Activated CD8-positive, alpha-beta T cell treated with anti-CD3 and anti-CD28 coated beads for 36 hours (primary cell): ENCODE data around the gene MRPL28. TPM values are rescaled to one million over a fixed set of nuclear protein-coding genes. Genes with fewer than 3 reads are reported as not detected.
"Not testable (repeated sequence)": the region's sequence is repeated elsewhere in the genome, so short reads cannot be mapped to it uniquely, and the experiment has no call there.

Experiments
- ATAC-seq: fragments of 200-7000 bp; cut with Tn5 transposase; one replicate; pipeline ENCODE4 v1.10.0; 2021; ENCODE audit warnings: mild to moderate bottlenecking, moderate library complexity
- CTCF ChIA-PET: fragments of 350-600 bp; sonication (Branson Sonifier 250); formaldehyde crosslinking; loops from one replicate; lab custom pipeline; 2021; ENCODE audit warnings: antibody characterized with exemption; lab: Charles Lee
- POLR2A ChIA-PET: fragments of 350-600 bp; sonication (Branson Sonifier 250); formaldehyde crosslinking; loops from one replicate; lab custom pipeline; 2021; ENCODE audit warnings: antibody characterized with exemption; lab: Charles Lee
- DNase-seq: peaks from one replicate; pipeline ENCODE4 v3.0.0-alpha.2; 2020
- H3K27ac Mint-ChIP-seq: one replicate; pipeline ENCODE4 v1.8.0; 2021; ENCODE audit warnings: mild to moderate bottlenecking, mixed read lengths
- H3K27me3 Mint-ChIP-seq: one replicate; pipeline ENCODE4 v1.8.0; 2021; ENCODE audit warnings: mixed read lengths
- H3K36me3 Mint-ChIP-seq: one replicate; pipeline ENCODE4 v1.8.0; 2021; ENCODE audit warnings: low read depth, mixed read lengths
- H3K4me1 Mint-ChIP-seq: one replicate; pipeline ENCODE4 v1.8.0; 2021; ENCODE audit warnings: low read depth, mixed read lengths
- H3K4me3 Mint-ChIP-seq: one replicate; pipeline ENCODE4 v1.8.0; 2021; ENCODE audit warnings: mild to moderate bottlenecking, moderate library complexity, mixed read lengths
- H3K9me3 Mint-ChIP-seq: one replicate; pipeline ENCODE4 v1.8.0; 2021; ENCODE audit warnings: mixed read lengths
- intact Hi-C: fragments of 100-400 bp; cut with micrococcal nuclease; formaldehyde crosslinking; loops from one replicate; pipeline ENCODE4 v1.10.0; 2022
- total RNA-seq, 2 experiments: library from RNA; stranded (reverse); gene quantifications; one replicate each; pipeline ENCODE4 v1.2.3, GENCODE V29; 2021
- TF ChIP-seq, protein P1 (sequence below): fragments of 200-600 bp; IDR thresholded peaks from one replicate; pipeline ENCODE4 v1.8.0; 2022; ENCODE audit warnings: antibody characterized with exemption, mild to moderate bottlenecking

MRPL28 gene
- 10 to 100 TPM; 95.0 to 98.2 TPM for total RNA-seq

DNA sequence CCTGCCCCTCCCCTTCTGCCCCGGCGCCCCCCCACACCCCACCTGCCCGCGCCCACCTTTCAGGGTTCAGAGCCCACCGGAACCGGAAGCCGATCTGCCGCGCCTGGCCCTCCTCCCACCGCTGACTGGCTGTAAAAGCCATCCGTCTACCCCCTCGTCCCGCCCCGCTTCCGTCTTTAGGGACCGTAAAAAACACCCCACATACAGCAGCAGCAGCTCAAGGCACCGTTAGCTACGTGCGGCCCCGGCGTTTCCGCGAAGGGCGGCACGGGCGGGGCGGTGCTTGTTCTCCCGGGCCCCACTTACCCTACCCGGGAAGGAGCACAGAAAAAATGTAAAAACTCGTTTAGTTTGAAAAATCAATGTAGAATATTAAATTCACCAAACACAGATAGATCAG is at the start of gene MRPL28:
MRPL28 (minus strand) TSS at position 96 of the 400 bp plus-strand sequence. CDS start 320 bp downstream, outside the sequence.
- ChIA-PET CTCF (interaction anchor here (1.0 to 1.3 kb wide), 3 partner anchors 8 to 305 kb away, joined by 3 to 7 read pairs (median 3); partner anchors contain the start of gene AXIN1), POLR2A (no interaction called here)
- peak; percentile 98 for DNase-seq
- TF ChIP-seq, protein P1, sequence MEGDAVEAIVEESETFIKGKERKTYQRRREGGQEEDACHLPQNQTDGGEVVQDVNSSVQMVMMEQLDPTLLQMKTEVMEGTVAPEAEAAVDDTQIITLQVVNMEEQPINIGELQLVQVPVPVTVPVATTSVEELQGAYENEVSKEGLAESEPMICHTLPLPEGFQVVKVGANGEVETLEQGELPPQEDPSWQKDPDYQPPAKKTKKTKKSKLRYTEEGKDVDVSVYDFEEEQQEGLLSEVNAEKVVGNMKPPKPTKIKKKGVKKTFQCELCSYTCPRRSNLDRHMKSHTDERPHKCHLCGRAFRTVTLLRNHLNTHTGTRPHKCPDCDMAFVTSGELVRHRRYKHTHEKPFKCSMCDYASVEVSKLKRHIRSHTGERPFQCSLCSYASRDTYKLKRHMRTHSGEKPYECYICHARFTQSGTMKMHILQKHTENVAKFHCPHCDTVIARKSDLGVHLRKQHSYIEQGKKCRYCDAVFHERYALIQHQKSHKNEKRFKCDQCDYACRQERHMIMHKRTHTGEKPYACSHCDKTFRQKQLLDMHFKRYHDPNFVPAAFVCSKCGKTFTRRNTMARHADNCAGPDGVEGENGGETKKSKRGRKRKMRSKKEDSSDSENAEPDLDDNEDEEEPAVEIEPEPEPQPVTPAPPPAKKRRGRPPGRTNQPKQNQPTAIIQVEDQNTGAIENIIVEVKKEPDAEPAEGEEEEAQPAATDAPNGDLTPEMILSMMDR: no peak
- peak within 1 kb of the TSS; percentile 94 for H3K27ac Mint-ChIP-seq
- ATAC-seq: peak; percentile 100
- peaks cover 16% of the 10 kb centered on the region for H3K36me3 Mint-ChIP-seq
- H3K4me3 Mint-ChIP-seq: peak within 1 kb of the TSS; percentile 81
- H3K4me1 Mint-ChIP-seq: peaks cover 13% of the 10 kb centered on the region
- H3K27me3 Mint-ChIP-seq: no peaks in the 10 kb centered on the region
- intact Hi-C loops: no loop called here
- H3K9me3 Mint-ChIP-seq: no peaks in the 10 kb centered on the region

DNA sequence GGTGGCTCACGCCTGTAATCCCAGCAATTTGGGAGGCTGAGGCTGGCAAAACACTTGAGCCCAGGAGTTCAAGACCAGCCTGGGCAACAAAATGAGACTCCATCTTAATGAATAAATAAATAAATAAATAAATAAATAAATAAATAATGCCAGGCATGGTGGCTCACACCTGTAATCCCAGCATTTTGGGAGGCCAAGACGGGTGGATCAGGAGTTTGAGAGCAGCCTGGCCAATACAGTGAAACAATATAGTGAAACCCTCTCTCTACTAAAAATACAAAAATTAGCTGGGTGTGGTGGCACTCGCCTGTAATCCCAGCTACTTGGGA is 44.8 kb upstream of the MRPL28 start:
- DNase-seq, H3K36me3 Mint-ChIP-seq, H3K27me3 Mint-ChIP-seq, H3K4me1 Mint-ChIP-seq, CTCF ChIA-PET, H3K9me3 Mint-ChIP-seq, H3K27ac Mint-ChIP-seq, intact Hi-C loops, ATAC-seq, H3K4me3 Mint-ChIP-seq: not testable (repeated sequence)
- POLR2A ChIA-PET: interaction anchor here (0.8 kb wide), 1 partner anchor 11 kb away, joined by 3 read pairs; no protein-coding TSS in a partner anchor

DNA sequence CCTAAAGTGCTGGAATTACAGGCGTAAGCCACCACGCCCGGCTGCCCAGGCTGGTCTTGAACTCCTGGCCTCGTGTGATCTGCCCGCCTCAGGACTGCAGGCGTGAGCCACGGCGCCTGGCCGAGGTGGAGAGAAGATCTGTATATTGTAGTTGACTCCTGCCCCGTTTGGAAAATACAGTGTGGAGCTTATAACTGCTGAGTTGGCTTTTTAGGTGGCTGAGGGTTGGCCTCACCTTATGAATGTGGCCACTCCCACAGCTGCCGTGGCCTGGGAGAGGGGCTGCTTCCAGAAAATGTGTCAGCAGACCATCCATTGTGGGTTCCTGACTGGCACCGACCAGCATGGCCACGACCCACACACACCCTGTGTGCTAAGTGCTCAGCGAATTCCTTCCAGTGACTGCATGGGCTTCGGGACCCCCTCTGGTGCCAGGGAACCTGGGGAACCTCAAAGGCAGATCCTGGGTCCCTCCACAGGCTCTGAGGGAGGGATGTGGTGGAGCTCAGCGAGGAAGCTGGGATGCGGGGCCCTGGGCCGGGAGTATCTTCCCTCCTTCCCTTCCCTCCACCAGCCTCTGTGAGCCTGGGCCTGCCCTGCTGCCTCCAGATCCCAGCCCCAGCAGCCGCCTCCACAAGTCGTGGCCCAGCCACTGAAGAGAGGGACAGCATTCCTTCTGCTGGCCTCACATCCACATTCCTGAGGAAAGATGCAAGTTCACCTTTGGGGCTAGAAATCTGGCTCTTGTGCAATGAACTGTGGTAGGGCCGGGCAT is 44.2 kb upstream of the MRPL28 start:
- Mint-ChIP-seq H3K4me3 (no peak overlapping the region), H3K36me3 (no peaks in the 10 kb centered on the region), H3K27ac (no peak overlapping the region), H3K27me3 (no peaks in the 10 kb centered on the region), H3K9me3 (no peaks in the 10 kb centered on the region), H3K4me1 (no peaks in the 10 kb centered on the region)
- DNase-seq (no peak), ATAC-seq (no peak)
- TF ChIP-seq, protein P1: no peak
- POLR2A ChIA-PET: no interaction called here
- intact Hi-C loops: no loop called here
- CTCF ChIA-PET: no interaction called here

DNA sequence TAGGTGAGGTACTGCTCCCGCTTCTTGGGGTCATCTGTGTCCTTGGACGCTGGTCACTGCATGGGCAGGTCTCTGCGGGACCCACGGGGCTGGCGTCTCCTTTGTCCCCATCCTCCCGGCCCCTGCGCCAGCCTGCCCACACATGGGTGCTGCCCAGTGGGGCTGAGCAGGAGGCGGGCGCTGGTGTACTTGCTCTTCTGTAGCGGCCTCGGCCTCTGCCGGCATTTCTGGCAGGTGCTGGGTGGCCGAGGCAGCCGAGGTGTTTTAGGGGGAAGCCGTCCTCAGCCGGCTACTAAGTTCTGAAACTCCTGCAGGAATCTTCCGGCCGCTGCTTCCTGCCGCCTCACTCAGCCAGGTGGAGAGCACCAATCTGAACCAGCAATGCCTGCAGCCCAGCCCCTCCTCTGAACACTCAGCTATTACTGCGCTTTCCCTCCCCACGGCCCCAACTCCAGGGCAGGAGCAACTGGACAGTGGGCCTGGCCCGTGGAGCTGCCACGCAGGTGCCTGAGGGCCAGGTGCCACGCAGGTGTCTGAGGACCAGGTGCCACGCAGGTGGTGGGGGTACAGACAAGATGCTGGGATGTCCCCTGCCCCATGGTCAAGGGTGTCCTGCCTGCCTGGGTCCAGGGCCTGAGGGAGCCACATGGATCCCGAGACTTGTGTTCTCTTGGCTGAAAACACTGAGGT is 41.4 kb upstream of the MRPL28 start:
- Mint-ChIP-seq H3K4me1 (no peaks in the 10 kb centered on the region), H3K36me3 (no peaks in the 10 kb centered on the region), H3K27ac (no peak overlapping the region), H3K4me3 (no peak overlapping the region), H3K27me3 (no peaks in the 10 kb centered on the region), H3K9me3 (no peaks in the 10 kb centered on the region)
- CTCF ChIA-PET: no interaction called here
- intact Hi-C loops: no loop called here
- POLR2A ChIA-PET: interaction anchor here (0.8 kb wide), 1 partner anchor 17 kb away, joined by 3 read pairs; no protein-coding TSS in a partner anchor
- TF ChIP-seq, protein P1: no peak
- ATAC-seq (no peak), DNase-seq (no peak)

DNA sequence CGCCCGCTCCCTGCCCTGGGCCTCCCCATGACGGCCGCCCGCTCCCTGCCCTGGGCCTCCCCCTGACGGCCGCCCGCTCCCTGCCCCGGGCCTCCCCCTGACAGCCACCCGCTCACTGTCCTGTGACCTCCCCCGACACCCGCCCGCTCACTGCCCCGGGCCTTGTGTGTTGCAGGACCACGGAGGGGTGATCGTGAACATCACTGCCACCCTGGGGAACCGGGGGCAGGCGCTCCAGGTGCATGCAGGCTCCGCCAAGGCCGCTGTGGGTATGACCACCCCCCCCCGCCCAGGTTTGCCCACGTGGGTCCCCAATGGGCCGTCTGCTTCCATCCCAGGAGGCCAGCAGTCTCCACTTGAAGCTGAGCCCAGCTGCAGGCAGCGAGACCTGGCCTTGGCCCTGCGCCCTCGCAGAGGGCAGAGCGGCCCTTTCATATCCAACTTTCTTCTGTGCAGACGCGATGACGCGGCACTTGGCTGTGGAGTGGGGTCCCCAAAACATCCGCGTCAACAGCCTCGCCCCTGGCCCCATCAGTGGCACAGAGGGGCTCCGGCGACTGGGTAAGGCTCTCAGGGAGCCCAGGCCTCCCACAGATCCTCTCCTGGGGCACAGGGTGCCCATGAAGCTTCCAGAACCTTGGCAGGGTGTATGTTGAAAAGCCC is 40.3 kb upstream of the MRPL28 start:
- ATAC-seq: no peak
- Mint-ChIP-seq H3K4me1 (no peaks in the 10 kb centered on the region), H3K4me3 (no peak overlapping the region), H3K36me3 (no peaks in the 10 kb centered on the region), H3K9me3 (no peaks in the 10 kb centered on the region), H3K27ac (no peak overlapping the region), H3K27me3 (no peaks in the 10 kb centered on the region)
- ChIA-PET CTCF (no interaction called here), POLR2A (interaction anchor here (0.6 kb wide), 1 partner anchor 99 kb away, joined by 4 read pairs; no protein-coding TSS in a partner anchor)
- no peak for DNase-seq
- TF ChIP-seq, protein P1: no peak
- intact Hi-C loops: no loop called here
